Neural progenitor cell (in vitro differentiated cells): Measurements from ENCODE around the gene YBEY. TPM values are rescaled to one million over a fixed set of nuclear protein-coding genes. Genes with fewer than 3 reads are reported as not detected.

Experiments used
- DNase-seq: peaks from one replicate; pipeline ENCODE4 v3.0.0-alpha.2; 2016; ENCODE audit warnings: low spot score
- H2AFZ ChIP-seq: fragments of 200-600 bp; sonication (generic); replicated peaks from 2 replicates; pipeline ENCODE4 v1.6.1; 2016; ENCODE audit warnings: antibody characterized with exemption
- H3F3A ChIP-seq: fragments of 200-600 bp; sonication (generic); 2 replicates; pipeline ENCODE4 v1.6.1; 2016; ENCODE audit warnings: antibody characterized with exemption, low read depth
- H3K27ac ChIP-seq: fragments of 200-600 bp; sonication (generic); 2 replicates; pipeline ENCODE4 v1.5.1; 2016; ENCODE audit warnings: mild to moderate bottlenecking
- H3K27me3 ChIP-seq: fragments of 200-600 bp; sonication (generic); 2 replicates; pipeline ENCODE4 v1.6.1; 2016; ENCODE audit warnings: mild to moderate bottlenecking, moderate library complexity
- H3K36me3 ChIP-seq: fragments of 200-600 bp; sonication (generic); 2 replicates; pipeline ENCODE4 v1.5.1; 2016
- H3K4me1 ChIP-seq: fragments of 200-600 bp; sonication (generic); 2 replicates; pipeline ENCODE4 v1.6.1; 2016; ENCODE audit warnings: mixed run types
- H3K4me2 ChIP-seq: fragments of 200-600 bp; sonication (generic); 2 replicates; pipeline ENCODE4 v1.6.1; 2016
- H3K4me3 ChIP-seq: fragments of 200-600 bp; sonication (generic); 2 replicates; pipeline ENCODE4 v1.5.1; 2016
- H3K79me2 ChIP-seq: fragments of 200-600 bp; sonication (generic); 2 replicates; pipeline ENCODE4 v1.6.1; 2016; ENCODE audit warnings: low read depth
- H3K9ac ChIP-seq: fragments of 200-600 bp; sonication (generic); 2 replicates; pipeline ENCODE4 v1.6.1; 2016
- H3K9me3 ChIP-seq: fragments of 200-600 bp; sonication (generic); 2 replicates; pipeline ENCODE4 v1.5.1; 2016; ENCODE audit warnings: low read depth
- H4K20me1 ChIP-seq: fragments of 200-600 bp; sonication (generic); 2 replicates; pipeline ENCODE4 v1.6.1; 2016; ENCODE audit warnings: low read depth
- H3K27ac Mint-ChIP-seq: 3 replicates; pipeline ENCODE4 v1.8.0; 2021; ENCODE audit warnings: mixed read lengths
- H3K27me3 Mint-ChIP-seq: 2 replicates; pipeline ENCODE4 v1.8.0; 2022; ENCODE audit warnings: low read depth, mild to moderate bottlenecking, inconsistent platforms, moderate library complexity, mixed read lengths; ENCODE audit not compliant: insufficient read depth
- H3K36me3 Mint-ChIP-seq: 3 replicates; pipeline ENCODE4 v1.8.0; 2021; ENCODE audit warnings: mixed read lengths
- H3K4me1 Mint-ChIP-seq: 3 replicates; pipeline ENCODE4 v1.8.0; 2021; ENCODE audit warnings: mixed read lengths
- H3K4me3 Mint-ChIP-seq: 3 replicates; pipeline ENCODE4 v1.8.0; 2021; ENCODE audit warnings: mild to moderate bottlenecking, moderate library complexity, mixed read lengths
- H3K9me3 Mint-ChIP-seq: 3 replicates; pipeline ENCODE4 v1.8.0; 2020; ENCODE audit warnings: mixed read lengths
- CTCF ChIP-seq: fragments of 200-600 bp; sonication (generic); IDR thresholded peaks from 2 replicates; pipeline ENCODE4 v1.5.1; 2017; ENCODE audit warnings: antibody characterized with exemption, mild to moderate bottlenecking
- EZH2 ChIP-seq: fragments of 200-600 bp; sonication (generic); IDR thresholded peaks from 2 replicates; pipeline ENCODE4 v1.6.1; 2017; ENCODE audit warnings: antibody characterized with exemption, mild to moderate bottlenecking, moderate library complexity
- EZH2phosphoT487 ChIP-seq: fragments of 200-600 bp; sonication (generic); IDR thresholded peaks from 2 replicates; pipeline ENCODE4 v1.6.1; 2017; ENCODE audit warnings: antibody characterized with exemption
- total RNA-seq: library from RNA; depleted of rRNA; stranded (reverse); fragments of >200 nt; gene quantifications from 2 replicates; pipeline ENCODE4 v1.2.3, GENCODE V29; 2015; ENCODE audit warnings: low replicate concordance

YBEY gene
- total RNA-seq, 1 donor from 2014 or later = 47.3 TPM

- H3K27ac Mint-ChIP-seq = no peak overlapping the region
- H3K4me1 Mint-ChIP-seq = no peaks in the 10 kb centered on the region
- TF ChIP-seq CTCF (no peak), EZH2 (no peak), EZH2phosphoT487 (no peak)
- H2AFZ ChIP-seq = no peak overlapping the region
- H3K27ac ChIP-seq = no peak overlapping the region
- no peaks in the 10 kb centered on the region for H3K79me2 ChIP-seq
- H3K27me3 Mint-ChIP-seq = peaks cover 3% of the 10 kb centered on the region
- no peaks in the 10 kb centered on the region for H3K9me3 Mint-ChIP-seq
- no peak overlapping the region for H3K4me3 Mint-ChIP-seq
- peaks cover 4% of the 10 kb centered on the region for H4K20me1 ChIP-seq
- no peaks in the 10 kb centered on the region for H3K9me3 ChIP-seq
- H3K36me3 Mint-ChIP-seq = peaks cover 43% of the 10 kb centered on the region
- no peak for DNase-seq
- H3K9ac ChIP-seq = no peak overlapping the region
- no peaks in the 10 kb centered on the region for H3K36me3 ChIP-seq
- H3K4me2 ChIP-seq = no peak overlapping the region
- H3K4me1 ChIP-seq = no peaks in the 10 kb centered on the region
- no peaks in the 10 kb centered on the region for H3K27me3 ChIP-seq
- H3K4me3 ChIP-seq = no peak overlapping the region
- no peaks in the 10 kb centered on the region for H3F3A ChIP-seq
Measured at GRCh38 chr21:46274797-46275390, 11.2 kb upstream of the YBEY start.

- H3K79me2 ChIP-seq = peaks cover 79% of the 10 kb centered on the region
- peaks cover 30% of the 10 kb centered on the region for H3F3A ChIP-seq
- peaks cover 3% of the 10 kb centered on the region for H3K27me3 Mint-ChIP-seq
- TF ChIP-seq EZH2 = no peak
- no peak for TF ChIP-seq CTCF
- no peak for TF ChIP-seq EZH2phosphoT487
- peaks cover 3% of the 10 kb centered on the region for H3K9me3 Mint-ChIP-seq
- no peak overlapping the region for H2AFZ ChIP-seq
- H3K36me3 Mint-ChIP-seq = peaks cover 36% of the 10 kb centered on the region
- H3K4me1 Mint-ChIP-seq = peaks cover 35% of the 10 kb centered on the region
- peaks cover 3% of the 10 kb centered on the region for H3K36me3 ChIP-seq
- H3K9me3 ChIP-seq = no peaks in the 10 kb centered on the region
- H3K4me1 ChIP-seq = peaks cover 22% of the 10 kb centered on the region
- no peaks in the 10 kb centered on the region for H3K27me3 ChIP-seq
- peak overlapping the region; percentile 95 for H3K4me2 ChIP-seq
- DNase-seq = no peak
- peak overlapping the region; percentile 93 for H3K4me3 ChIP-seq
- H3K27ac Mint-ChIP-seq = no peak overlapping the region
- H3K9ac ChIP-seq = no peak overlapping the region
- H3K27ac ChIP-seq = no peak overlapping the region
- H3K4me3 Mint-ChIP-seq = peak overlapping the region; percentile 73
- H4K20me1 ChIP-seq = peaks cover 26% of the 10 kb centered on the region
Measured at GRCh38 chr21:46284077-46284644, 2.0 kb upstream of the YBEY start.

GRCh38 chr21:46284733-46285132 is 1.4 kb upstream of the YBEY start:
- Histone ChIP-seq H3K4me3 (peak overlapping the region; percentile 93), H2AFZ (no peak overlapping the region), H3K27ac (no peak overlapping the region), H3K9ac (no peak overlapping the region), H3K4me1 (peaks cover 22% of the 10 kb centered on the region), H4K20me1 (peaks cover 26% of the 10 kb centered on the region), H3K79me2 (peaks cover 84% of the 10 kb centered on the region), H3K36me3 (peaks cover 3% of the 10 kb centered on the region), H3K4me2 (peak overlapping the region; percentile 95), H3K27me3 (no peaks in the 10 kb centered on the region), H3K9me3 (no peaks in the 10 kb centered on the region), H3F3A (peaks cover 30% of the 10 kb centered on the region)
- Mint-ChIP-seq H3K27ac (no peak overlapping the region), H3K36me3 (peaks cover 32% of the 10 kb centered on the region), H3K27me3 (peaks cover 3% of the 10 kb centered on the region), H3K4me3 (peak overlapping the region; percentile 91), H3K9me3 (peaks cover 3% of the 10 kb centered on the region), H3K4me1 (peaks cover 37% of the 10 kb centered on the region)
- DNase-seq = no peak
- TF ChIP-seq EZH2 = no peak
- TF ChIP-seq EZH2phosphoT487 = no peak
- TF ChIP-seq CTCF = no peak
